ENCODE results near the gene NRSN1.
"Not testable (repeated sequence)": the region's sequence is repeated elsewhere in the genome, so short reads cannot be mapped to it uniquely, and the experiment has no call there.

Gene NRSN1

DNA sequence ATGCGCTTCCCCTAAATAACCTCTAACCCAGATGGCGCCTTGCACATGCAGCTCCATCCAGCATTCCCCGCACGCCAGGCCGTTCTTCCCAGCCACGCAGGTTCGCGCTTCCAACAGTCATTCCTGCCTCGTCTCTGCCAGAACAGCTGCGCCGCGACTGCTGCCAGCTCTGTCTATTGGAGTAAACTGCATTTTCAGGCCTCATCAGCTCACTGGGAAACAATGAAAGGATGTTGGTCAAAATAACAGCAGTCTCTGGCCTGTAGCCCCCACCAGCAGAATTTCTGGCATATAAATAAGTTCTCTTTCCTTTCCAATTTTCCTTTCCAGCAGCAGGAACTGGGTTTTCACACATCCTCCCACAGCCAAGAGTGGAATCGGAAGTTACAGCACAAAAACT, 14.6 kb downstream of the NRSN1 start:
- no peak for DNase-seq (ENCODE audit: low read depth, low spot score)

DNA sequence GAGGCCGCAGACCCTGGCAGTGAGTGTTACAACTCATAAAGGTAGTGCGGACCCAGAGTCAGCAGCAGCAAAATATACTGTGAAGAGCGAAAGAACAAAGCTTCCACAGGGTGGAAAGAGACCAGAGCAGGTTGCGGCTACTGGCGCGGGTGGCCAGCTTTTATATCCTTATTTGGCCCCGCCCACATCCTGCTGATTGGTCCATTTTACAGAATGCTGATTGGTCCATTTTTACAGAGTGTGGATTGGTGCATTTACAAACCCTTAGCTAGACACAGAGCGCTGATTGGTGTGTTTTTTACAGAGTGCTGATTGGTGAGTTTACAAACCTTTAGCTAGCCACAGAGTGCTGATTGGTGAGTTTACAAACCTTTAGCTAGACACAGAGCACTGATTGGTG, 16.7 kb downstream of the NRSN1 start:
- not testable (repeated sequence) for DNase-seq (ENCODE audit: low read depth, low spot score)

DNA sequence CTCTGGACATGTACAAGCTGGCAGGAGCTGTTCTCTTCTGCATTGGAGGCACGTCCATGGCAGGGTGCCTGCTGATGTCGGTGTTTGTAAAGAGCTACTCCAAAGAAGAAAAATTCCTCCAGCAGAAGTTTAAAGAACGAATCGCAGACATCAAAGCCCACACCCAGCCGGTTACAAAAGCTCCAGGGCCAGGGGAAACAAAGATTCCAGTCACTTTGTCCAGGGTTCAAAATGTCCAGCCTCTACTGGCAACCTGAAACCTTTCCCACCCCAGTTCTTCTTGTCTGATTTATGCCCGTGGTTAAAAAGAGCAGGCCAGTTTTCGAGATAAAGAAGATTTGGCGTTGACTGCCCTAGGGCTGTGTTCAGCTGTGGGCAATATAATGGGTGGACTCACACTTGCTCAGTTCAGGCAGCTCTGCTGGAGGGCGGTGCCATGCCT, 19.7 kb downstream of the NRSN1 start:
- DNase-seq (ENCODE audit: low read depth, low spot score): no peak

DNA sequence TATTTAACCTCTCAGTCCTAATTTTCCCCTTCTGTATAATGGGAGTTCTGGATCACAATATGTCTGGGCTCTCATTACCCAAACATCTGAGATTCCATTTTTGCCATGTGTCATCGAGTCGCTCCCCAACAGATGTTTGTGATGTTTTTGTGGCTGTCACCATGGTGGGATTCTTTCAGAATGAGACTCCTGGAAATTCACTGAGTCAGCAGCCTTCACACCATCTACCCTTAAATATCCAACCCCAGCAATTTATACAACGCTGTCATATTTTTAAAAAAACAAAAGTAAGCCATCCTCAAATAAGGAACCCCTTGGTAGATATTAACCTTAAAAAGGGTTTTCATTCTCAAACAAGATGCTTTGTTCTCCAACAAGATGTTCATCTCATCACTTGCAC, 20.9 kb downstream of the NRSN1 start:
- DNase-seq (ENCODE audit: low read depth, low spot score): no peak

DNA sequence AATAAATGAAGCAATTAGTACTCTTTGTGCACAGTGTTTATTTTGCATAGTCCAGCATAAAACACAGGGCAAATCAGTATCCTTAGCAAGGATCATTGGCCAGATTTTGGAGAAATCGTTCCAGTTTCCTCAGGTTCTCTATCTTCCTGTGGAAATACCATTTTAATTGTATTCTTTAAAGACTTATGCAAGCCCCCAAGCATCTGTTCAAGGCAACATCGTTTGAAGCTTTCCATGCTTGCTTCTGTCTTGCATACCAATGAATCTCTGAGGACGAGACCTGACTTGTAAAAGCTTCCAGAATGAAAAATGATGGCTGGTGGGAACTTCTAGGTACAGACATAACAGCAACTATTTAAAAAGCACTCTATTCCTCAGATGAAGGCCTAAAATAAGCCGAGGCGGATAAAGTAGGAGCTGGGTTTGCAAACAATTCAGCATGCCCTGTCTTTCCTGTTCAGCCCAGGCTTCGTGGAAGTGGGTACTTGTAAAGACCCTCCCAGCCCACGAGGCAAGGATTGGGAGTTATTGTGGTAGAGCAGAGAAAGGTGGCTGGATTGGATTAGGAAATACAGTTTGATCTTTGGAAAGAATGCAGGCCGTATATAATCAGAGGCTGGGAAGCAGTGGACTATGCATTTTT, 21.6 kb downstream of the NRSN1 start:
- no peak for DNase-seq (ENCODE audit: low read depth, low spot score)

DNA sequence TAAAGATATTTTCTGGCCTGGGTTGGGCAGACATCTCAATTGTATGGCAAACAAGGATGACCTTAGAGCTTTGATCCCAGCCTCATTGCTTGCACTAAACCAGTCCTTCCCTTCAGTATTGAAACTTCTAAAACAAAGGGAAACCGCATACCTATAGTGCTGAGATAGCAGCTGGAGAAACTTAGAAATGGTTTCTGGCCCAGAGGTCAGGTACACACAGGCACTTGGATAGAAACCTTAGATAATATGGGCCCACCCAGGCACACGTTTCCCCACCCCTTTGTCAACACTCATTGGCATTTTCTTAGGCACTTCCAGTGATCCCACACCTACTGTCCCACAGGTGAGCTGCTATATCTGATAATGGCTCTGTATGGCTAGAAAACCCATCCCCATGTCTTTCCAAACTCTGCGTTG, 22.1 kb downstream of the NRSN1 start:
- DNase-seq (ENCODE audit: low read depth, low spot score): no peak

DNA sequence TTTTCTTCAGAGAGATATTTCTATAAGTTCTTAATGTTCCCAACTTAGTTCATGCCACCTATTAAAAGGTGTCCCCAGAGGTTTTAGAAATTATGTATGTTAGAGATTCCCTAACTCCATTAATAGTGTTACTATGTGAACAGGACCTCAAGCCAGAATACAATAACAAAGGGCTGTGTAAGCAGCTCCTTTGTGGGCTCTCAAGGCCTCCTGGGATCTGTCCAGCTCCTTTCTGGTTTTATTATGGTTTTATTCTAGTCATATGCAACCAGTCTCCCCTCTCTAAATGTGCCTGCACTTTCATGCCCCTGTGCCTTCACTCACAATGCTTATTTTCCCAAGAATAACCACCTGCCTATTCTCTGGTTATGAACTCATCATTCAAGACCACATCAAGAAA, 22.7 kb downstream of the NRSN1 start:
- no peak for DNase-seq (ENCODE audit: low read depth, low spot score)

DNA sequence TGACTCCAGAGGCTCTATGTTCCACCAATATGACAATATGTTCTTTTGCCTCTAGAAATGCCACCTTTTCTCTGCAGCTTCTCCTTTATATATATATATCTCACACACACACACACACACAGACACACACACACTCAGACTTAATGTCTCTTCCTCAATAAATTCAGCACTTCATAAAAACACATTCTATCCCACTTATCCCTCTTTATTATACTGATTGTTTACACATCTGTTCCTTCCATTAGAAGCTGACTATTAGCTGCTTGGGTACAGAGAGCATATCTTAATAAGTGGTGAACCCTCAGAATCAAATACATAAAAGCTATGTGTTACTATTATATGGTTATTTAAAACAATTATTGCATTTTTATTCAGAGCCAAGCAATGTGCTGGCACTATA, 23.3 kb downstream of the NRSN1 start:
- no peak for DNase-seq (ENCODE audit: low read depth, low spot score)

DNA sequence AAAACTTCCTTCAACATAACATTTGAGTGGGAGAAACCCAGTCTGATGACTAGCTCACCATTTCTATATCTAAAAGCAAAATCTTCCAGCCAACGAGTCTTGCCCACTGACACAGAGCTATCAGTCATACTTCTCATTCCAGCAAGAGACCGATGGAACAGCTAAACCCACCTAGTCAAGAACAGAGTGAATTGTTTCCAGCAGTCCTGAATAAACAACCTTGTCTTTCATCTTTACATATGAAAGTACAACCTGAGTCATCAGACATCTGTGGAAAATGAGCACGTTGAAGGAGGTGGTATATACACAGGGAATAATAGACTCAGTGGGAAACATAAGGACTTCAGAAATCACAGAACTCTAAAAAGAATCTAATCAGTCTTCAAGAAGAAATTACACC, 23.8 kb downstream of the NRSN1 start:
- DNase-seq (ENCODE audit: low read depth, low spot score): no peak

DNA sequence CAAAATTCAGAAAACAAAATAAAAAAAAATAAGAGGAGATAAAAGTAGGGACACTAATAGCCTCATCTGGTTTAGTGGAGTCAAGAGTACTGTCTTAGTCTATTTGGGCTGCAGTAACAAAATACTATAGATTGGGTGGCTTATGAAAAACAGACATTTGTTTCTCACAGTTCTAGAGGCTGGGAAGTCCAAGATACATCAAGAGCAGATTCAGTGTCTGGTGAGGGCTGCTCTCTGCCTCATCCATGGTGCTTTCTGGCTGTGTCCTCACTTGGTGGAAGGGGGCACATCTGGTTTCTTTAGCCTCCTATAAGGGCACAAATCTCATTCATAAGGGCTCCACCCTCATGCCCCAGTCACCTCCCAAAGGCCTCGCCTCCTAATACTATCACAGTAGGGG, 26.0 kb downstream of the NRSN1 start:
- no peak for DNase-seq (ENCODE audit: low read depth, low spot score)

DNA sequence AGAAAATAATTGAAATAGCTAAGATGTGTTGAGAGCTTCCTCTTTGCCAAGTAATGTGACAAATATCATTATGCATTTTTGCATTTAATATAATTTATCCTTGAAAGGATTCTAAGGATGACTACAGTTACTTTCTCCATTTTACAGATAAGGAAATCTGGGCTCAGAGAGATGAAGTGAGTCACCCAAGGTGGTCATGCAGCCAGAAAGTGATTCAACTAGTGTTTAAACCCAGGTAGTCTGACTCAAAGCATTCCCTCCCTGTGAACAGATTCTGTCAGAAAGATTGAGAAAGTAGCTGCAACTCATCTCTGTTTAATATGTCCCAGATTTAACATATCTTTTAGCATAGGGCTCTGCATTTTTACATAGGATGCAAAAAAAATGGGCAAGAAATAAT, 28.1 kb downstream of the NRSN1 start:
- no peak for DNase-seq (ENCODE audit: low read depth, low spot score)

DNA sequence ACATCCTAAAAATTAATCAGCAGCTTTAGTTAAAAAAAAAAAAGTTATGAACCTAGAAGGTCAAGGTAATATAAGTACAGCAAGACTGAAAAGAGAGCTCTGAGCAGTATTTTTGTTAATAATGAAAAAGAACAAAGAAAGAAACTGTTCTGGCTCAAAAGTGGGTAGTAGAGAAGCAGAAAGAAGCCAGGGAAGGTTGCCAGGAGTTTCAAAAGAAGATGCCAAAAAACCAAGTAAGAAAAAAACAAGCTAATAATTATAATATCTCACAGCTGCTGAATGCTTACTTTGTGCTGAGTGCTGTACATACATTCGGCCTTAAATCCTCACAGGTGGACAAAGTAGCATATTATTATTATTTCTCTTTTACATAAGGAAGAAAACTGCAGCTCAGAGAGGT, 31.9 kb downstream of the NRSN1 start:
- DNase-seq (ENCODE audit: low read depth, low spot score): no peak

DNA sequence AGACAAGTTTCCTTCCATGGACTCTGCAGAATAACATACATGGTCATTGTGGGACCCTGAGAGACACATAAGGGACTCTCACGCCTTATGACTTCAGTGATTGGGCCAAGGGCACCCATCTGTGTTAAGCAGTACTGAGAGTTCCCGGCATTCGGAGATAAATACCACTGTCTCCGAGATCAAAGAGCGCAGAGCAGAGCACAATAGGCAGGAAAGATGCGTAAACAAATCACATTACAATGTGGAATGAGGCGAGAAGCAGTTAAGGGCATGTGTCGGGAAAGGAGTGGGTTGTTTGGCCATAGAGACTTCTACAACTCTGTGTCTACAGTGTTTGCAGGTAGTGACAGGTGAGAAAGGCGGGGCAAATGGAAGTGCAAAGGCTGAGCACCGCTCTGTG, 57.6 kb downstream of the NRSN1 start:
- no peak for DNase-seq (ENCODE audit: low read depth, low spot score)

DNA sequence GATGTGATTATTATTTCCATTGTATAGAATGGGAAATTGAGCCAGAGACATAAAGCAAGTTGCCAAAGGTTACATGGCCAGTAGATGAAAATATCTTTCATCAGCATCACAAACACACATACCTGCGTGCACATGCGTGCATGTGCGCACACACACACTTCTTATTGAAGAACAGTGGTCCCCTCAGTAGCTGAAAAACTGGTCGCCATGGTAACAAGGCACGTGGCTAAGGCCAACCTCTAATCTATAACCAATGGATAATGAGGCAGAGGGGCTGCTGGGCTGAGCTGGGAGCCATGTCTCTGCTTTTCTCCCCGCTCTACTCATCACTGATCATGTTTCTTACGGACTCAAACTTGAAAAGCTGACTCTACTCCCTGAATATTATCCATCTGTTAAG, 60.3 kb downstream of the NRSN1 start:
- DNase-seq (ENCODE audit: low read depth, low spot score): no peak

DNA sequence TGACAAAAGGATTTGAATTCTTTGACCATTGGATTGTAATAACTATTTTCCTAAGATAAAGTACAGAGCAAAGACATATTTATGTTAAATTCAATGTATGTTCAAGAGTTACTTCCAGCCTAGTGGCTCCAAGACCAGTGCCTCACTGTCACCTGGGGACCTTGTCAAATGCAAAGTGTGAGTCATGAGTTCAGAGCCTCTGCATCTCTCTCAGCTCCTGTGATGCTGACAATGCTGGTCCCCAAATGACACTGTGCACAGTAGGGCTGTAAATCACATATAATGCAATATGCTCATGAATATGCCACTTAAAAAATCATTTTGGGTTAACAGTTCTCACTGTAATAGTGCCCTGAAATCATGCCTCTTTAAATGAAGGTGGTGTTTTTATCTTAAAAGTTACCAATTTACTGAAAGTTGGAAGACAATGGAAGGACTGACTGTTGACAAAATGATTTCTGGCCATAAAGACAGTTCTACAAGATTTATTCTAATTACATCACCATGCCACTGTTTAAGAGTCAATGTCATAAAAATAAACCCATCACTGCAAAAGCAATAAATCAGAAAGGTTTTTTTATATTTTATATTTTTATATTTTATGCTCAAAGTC, 62.1 kb downstream of the NRSN1 start:
- DNase-seq (ENCODE audit: low read depth, low spot score): no peak

DNA sequence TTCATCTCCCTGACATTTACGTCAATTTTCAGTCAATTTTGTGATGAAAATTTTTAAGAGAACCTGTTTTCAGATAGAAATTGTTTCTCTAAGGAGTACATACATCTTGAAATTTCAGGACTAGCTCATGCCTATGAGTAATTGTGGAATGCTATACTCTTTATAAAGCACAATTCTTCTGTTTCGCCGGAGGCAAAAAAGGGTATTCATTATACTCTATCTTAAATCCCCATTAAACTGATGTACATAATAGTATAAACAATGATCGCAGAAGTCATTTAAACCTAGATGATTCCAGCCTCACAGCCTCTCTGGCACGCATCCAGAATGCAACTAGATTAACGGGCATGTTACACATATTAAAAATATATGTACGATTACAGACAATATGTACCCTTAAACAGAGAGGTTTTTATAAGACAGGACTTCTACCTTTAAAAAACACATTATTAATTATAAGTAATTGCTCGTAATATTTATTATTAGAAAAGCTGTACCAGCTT, 62.6 kb downstream of the NRSN1 start:
- no peak for DNase-seq (ENCODE audit: low read depth, low spot score)

DNA sequence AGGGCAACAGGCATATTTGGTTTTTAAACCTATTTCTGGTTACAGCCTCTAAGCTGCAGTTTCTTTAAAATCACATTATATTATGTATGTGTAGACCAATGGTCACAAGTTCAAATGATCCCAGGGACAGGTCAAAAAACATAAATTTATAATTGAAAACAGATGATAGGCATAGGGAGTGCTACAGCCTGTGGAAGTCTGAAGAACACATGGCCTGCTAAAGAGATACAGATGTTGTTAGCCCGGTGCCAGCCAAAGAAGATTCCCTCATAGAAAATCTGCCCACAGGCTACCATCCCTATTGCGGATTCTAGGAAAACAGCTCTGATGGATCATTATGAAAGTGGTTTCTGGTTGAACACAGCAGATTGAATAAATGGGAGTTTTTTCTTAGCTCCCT, 65.3 kb downstream of the NRSN1 start:
- DNase-seq (ENCODE audit: low read depth, low spot score): no peak

DNA sequence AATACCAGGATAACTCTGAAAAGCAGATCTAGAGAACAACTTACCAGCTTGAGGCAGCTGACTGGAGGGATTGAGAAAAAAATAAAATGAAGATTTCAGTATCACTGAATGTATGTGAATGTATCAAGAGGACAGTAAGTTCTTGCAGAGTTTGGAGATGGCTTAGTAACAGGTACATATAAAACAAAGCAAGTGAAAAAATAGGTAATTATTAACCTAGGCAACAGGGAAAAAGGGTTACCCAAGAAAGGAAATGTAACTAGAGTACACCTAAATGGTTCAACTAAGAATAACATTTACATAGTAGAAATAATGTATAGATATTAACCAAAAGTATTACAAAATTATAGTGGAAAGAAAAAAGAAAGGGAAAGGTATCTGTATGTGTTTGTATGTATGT, 67.3 kb downstream of the NRSN1 start:
- no peak for DNase-seq (ENCODE audit: low read depth, low spot score)

DNA sequence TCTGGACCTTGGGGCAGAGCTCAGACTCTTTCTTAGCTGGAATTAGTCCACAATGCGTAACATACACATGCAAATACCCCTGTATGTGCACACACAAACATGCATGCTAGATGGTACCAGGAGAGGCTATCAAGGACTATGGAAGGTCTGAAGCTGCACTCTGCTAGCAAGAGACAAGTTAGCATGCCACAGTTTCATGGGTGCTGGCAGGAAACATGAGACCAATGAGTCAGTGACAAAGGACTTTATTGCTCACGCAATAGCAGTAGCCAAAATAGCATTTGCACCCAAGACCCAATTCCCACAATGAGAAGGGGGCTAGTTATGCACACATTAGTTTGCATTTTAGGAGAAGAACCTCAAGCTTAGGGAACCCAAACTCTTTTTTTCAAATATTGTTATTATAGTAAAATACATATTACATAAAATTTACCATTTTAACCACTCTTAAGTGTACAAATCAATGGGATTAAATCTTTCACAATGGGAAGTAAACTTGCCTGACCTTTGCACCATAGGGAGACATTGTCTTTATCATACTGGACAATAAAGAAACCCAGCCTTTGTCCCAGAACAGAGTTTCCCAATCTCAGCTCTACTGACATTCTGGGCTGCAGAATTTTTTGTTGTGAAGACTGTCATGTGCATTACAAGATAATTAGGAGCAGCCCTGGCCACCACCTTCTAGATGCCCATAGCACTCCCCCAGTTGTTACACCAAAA, 69.1 kb downstream of the NRSN1 start:
- no peak for DNase-seq (ENCODE audit: low read depth, low spot score)

DNA sequence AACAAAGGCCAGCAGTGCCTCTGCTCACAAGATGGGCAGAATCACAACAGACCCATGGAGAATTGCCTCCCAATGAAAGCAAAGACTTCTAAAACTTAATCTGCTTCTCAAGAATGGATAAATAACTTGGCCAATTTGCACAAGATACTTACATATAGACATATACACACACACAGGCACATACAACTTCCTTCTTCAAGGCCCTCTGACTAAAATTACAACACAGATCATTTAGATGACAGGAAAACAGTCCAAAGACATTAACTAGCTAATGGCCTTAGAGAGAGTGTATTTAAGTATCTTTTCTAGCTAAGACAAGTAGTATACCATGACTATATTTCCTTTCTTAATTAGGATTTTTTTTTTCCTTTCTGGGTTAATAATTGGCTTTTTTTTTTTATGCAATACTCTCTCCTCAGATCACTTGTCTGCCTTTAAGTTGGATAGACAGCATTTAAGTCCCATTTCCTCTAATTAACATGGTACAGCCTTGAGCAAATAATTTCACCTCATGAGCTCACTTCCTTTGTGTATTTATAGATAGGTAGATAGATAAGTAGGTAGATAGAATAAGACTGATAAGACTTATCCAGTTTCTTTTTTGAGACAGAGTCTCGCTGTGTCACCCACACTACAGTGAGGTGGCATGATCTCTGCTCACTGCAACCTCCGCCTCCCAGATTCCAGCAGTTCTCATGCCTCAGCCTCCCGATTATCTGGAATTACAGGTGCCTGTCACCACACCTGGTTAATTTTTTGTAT, 70.0 kb downstream of the NRSN1 start:
- DNase-seq (ENCODE audit: low read depth, low spot score): no peak
